Lung (tissue), 12 donors: ENCODE results near the gene TMEM126A. TPM values are rescaled to one million over a fixed set of nuclear protein-coding genes. Genes with fewer than 3 reads are reported as not detected.

Experiments
- ATAC-seq: fragments of 200-7000 bp; cut with Tn5 transposase; one replicate; pipeline ENCODE4 v1.9.1; 2020; ENCODE audit warnings: moderate number of reproducible peaks; ENCODE audit not compliant: insufficient read depth, low FRiP score
- DNase-seq, 3 donors: peaks; one replicate each; pipeline ENCODE4 v3.0.0-alpha.2; 2013 to 2017
- H3K27ac ChIP-seq, 2 donors: one replicate each; pipeline ENCODE4 v1.5.1; 2013; ENCODE audit warnings: mild to moderate bottlenecking in 2 of 2, moderate library complexity in 2 of 2, control low read depth in 1 of 2, inconsistent platforms in 1 of 2, low read depth in 1 of 2, low read length in 1 of 2
- H3K27me3 ChIP-seq, 3 donors: one replicate each; pipeline ENCODE4 v1.5.1; 2013; ENCODE audit warnings: low read length in 2 of 3; ENCODE audit not compliant: control insufficient read depth in 3 of 3, insufficient read depth in 3 of 3
- H3K36me3 ChIP-seq, 4 donors: one replicate each; pipeline ENCODE4 v1.5.1; 2013; ENCODE audit warnings: low read length in 4 of 4, mild to moderate bottlenecking in 1 of 4, moderate library complexity in 1 of 4; ENCODE audit not compliant: control insufficient read depth in 4 of 4, insufficient read depth in 4 of 4
- H3K4me1 ChIP-seq, 5 donors: one replicate each; pipeline ENCODE4 v1.5.1; 2013; ENCODE audit warnings: low read length in 5 of 5, mild to moderate bottlenecking in 2 of 5, moderate library complexity in 1 of 5; ENCODE audit not compliant: control insufficient read depth in 5 of 5, insufficient read depth in 5 of 5
- H3K4me3 ChIP-seq: one replicate; pipeline ENCODE4 v1.5.1; 2013; ENCODE audit warnings: mild to moderate bottlenecking, control low read depth, moderate library complexity
- H3K9ac ChIP-seq, 2 donors: one replicate each; pipeline ENCODE4 v1.5.1; 2013; ENCODE audit warnings: low read length in 2 of 2, control low read depth in 1 of 2; ENCODE audit not compliant: insufficient read depth in 1 of 2
- H3K9me3 ChIP-seq, 4 donors: one replicate each; pipeline ENCODE4 v1.5.1; 2013; ENCODE audit warnings: low read length in 3 of 4, mild to moderate bottlenecking in 1 of 4, moderate library complexity in 1 of 4; ENCODE audit not compliant: control insufficient read depth in 4 of 4, insufficient read depth in 3 of 4
- CTCF ChIP-seq: IDR thresholded peaks from 2 replicates; pipeline ENCODE4 v1.5.1; 2012; ENCODE audit warnings: mild to moderate bottlenecking; ENCODE audit errors: control extremely low read depth, extremely low read depth
- WGBS, 2 donors: extraction: QIAGEN DNeasy Blood & Tissue Kit; methylation state at CpG; one replicate each; pipeline ENCODE4 v1.1.7; 2013; 5-methylcytosine and 5-hydroxymethylcytosine counted together
- polyA plus RNA-seq, 2 donors: library from polyadenylated mRNA; stranded (reverse); fragments of 200-250 nt; gene quantifications; one replicate each; pipeline ENCODE4 v1.2.1, GENCODE V29; 2013
- total RNA-seq, 2 donors: library from RNA; depleted of rRNA in 1 of 2; stranded (reverse); fragments of >200 nt in 1 of 2; gene quantifications; one replicate each; pipeline ENCODE4 v1.2.1, GENCODE V29; 2014 to 2021
- donor health status: control.
- donor health status: control.
- donor health status: Bipolar disorder and iron deficiency.
- donor health status: healthy.
- donor health status: DM: yes; HTN: yes; CAD: no.

The TMEM126A gene
- total and polyA plus RNA-seq, 4 donors: 17.1 to 75.4 (median 35.2) TPM

- Histone ChIP-seq H3K9me3 (peaks cover 0 to 1% (median 0%) of the 10 kb centered on the region in 4 donors), H3K36me3 (no peaks in the 10 kb centered on the region), H3K27me3 (no peaks in the 10 kb centered on the region), H3K9ac (no peak overlapping the region), H3K4me3 (no peak overlapping the region), H3K27ac (no peak overlapping the region), H3K4me1 (peaks cover 0 to 34% (median 7%) of the 10 kb centered on the region in 5 donors)
- WGBS, 2 donors: 67 to 87% methylated on average over 4 of the region's 4 CpGs
- DNase-seq (peak in 1 of 3 donors; percentile 37), ATAC-seq (no peak)
- TF ChIP-seq CTCF: no peak
Measured at GRCh38 chr11:85679576-85679975, 31.8 kb downstream of the TMEM126A start.

- no peak for ATAC-seq
- Histone ChIP-seq H3K27ac (no peak overlapping the region), H3K4me3 (no peak overlapping the region), H3K9me3 (no peaks in the 10 kb centered on the region), H3K27me3 (no peaks in the 10 kb centered on the region), H3K4me1 (peaks cover 0 to 47% (median 7%) of the 10 kb centered on the region in 5 donors), H3K36me3 (no peaks in the 10 kb centered on the region), H3K9ac (no peak overlapping the region)
- DNase-seq: no peak
- TF ChIP-seq CTCF: no peak
- 73 to 90% methylated on average over 1 of the region's 1 CpG for WGBS, 2 donors
Measured at GRCh38 chr11:85680897-85681296, 33.1 kb downstream of the TMEM126A start.

GRCh38 chr11:85682330-85683305 lies 34.9 kb downstream of the TMEM126A start:
- Histone ChIP-seq H3K4me1 (peaks cover 0 to 58% (median 7%) of the 10 kb centered on the region in 5 donors), H3K9me3 (no peaks in the 10 kb centered on the region), H3K27me3 (no peaks in the 10 kb centered on the region), H3K36me3 (no peaks in the 10 kb centered on the region), H3K27ac (no peak overlapping the region), H3K9ac (peak overlapping the region; percentile 75 to 81), H3K4me3 (peak overlapping the region; percentile 52)
- TF ChIP-seq CTCF: no peak
- ATAC-seq: peak; percentile 48
- 23 to 27% methylated on average over 37 to 43 of the region's 43 CpGs for WGBS, 2 donors
- peak; percentile 84 to 89 (median 87) for DNase-seq
